ENCODE data around the gene FITM1.

GRCh38 chr14:24137529-24138395 lies 7.3 kb downstream of the FITM1 start:
- TF ChIP-seq CTCF (IDR thresholded peaks at IDR 0.05; ENCODE audit: low read length) (no peak), EZH2phosphoT487 (IDR thresholded peaks at IDR 0.05; ENCODE audit: low read length) (no peak), EZH2 (optimal IDR thresholded peaks at IDR 0.05; ENCODE audit: low read depth, low read length) (no peak)
